HepG2 (cell line): ENCODE results near the gene VAV2. TPM values are rescaled to one million over a fixed set of nuclear protein-coding genes. Genes with fewer than 3 reads are reported as not detected.

ENCODE experiments used
- ATAC-seq: fragments of 200-7000 bp; cut with Tn5 transposase; 3 replicates; pipeline ENCODE4 v1.9.1; 2020; ENCODE audit warnings: mild to moderate bottlenecking, moderate library complexity
- BruUV-seq: library from RNA; stranded (reverse); fragments of 400-500 nt; replicated peaks from 2 replicates; lab custom pipeline; 2021; lab: Mats Ljungman, UMichigan
- CTCF ChIA-PET: fragments of 300-600 bp; formaldehyde crosslinking; extraction: SDS; loops from one replicate; lab custom pipeline; 2021; ENCODE audit warnings: low total read pairs, inconsistent platforms, low intra/inter-chr PET ratio; lab: Yijun Ruan, JAX
- POLR2A ChIA-PET: fragments of 350-600 bp; sonication (Branson Sonifier 250); formaldehyde crosslinking; loops from one replicate; lab custom pipeline; 2020; ENCODE audit warnings: antibody characterized with exemption, inconsistent platforms; lab: Yijun Ruan, JAX
- DNase-seq: peaks from one replicate; pipeline ENCODE4 v3.0.0-alpha.2; 2015; ENCODE audit warnings: low spot score
- FAIRE-seq: peaks from 3 replicates; lab custom pipeline; 2011; peaks lifted over from hg19 to GRCh38; lab: Jason Lieb, UNC
- H2AFZ ChIP-seq: one replicate; pipeline ENCODE4 v1.6.1; 2011; ENCODE audit warnings: low read length, inconsistent platforms
- H3K27ac ChIP-seq: fragments of 300-600 bp; 3 replicates; pipeline ENCODE4 v1.8.0; 2011; ENCODE audit warnings: mixed run types, mild to moderate bottlenecking, mixed read lengths, low read length, inconsistent platforms; ENCODE audit not compliant: insufficient read depth; ENCODE audit errors: extremely low read length
- H3K27me3 ChIP-seq, 2 experiments: fragments of 200-600 bp in 1 of 2; 2 replicates in 1 of 2; 3 replicates in 1 of 2; pipeline versions ENCODE4 v1.6.0 to v1.8.0; 2011; ENCODE audit warnings: low read length in 2 of 2, mild to moderate bottlenecking in 2 of 2, moderate library complexity in 2 of 2, inconsistent platforms in 1 of 2; ENCODE audit not compliant: insufficient read depth in 2 of 2, control insufficient read depth in 1 of 2
- H3K36me3 ChIP-seq, 2 experiments: fragments of 200-600 bp in 1 of 2; replicated peaks in 1 of 2; 2 replicates in 1 of 2; 3 replicates in 1 of 2; pipeline versions ENCODE4 v1.5.1 to v1.8.0; 2011; ENCODE audit warnings: low read length in 2 of 2, inconsistent platforms in 1 of 2; ENCODE audit not compliant: insufficient read depth in 2 of 2, control insufficient read depth in 1 of 2
- H3K4me1 ChIP-seq: 2 replicates; pipeline ENCODE4 v1.5.1; 2012; ENCODE audit warnings: low read length, inconsistent platforms; ENCODE audit not compliant: insufficient read depth
- H3K4me2 ChIP-seq: 2 replicates; pipeline ENCODE4 v1.6.0; 2011; ENCODE audit warnings: low read depth, low read length, inconsistent platforms
- H3K4me3 ChIP-seq, 3 experiments: fragments of 200-600 bp in 1 of 3; sonication (generic), shearing (Covaris generic) in 1 of 3; replicated peaks in 1 of 3; 2 replicates each; pipeline ENCODE4 v1.5.1; 2011 to 2016; ENCODE audit warnings: low read length in 3 of 3, inconsistent platforms in 2 of 3, low read depth in 2 of 3, mild to moderate bottlenecking in 2 of 3, control low read depth in 1 of 3, mixed read lengths in 1 of 3; ENCODE audit not compliant: insufficient read depth in 1 of 3
- H3K79me2 ChIP-seq: one replicate; pipeline ENCODE4 v1.6.1; 2011; ENCODE audit warnings: low read length, inconsistent platforms; ENCODE audit not compliant: insufficient read depth
- H3K9ac ChIP-seq: 2 replicates; pipeline ENCODE4 v1.6.0; 2011; ENCODE audit warnings: mild to moderate bottlenecking, low read depth, low read length, inconsistent platforms; ENCODE audit not compliant: insufficient read depth
- H3K9me3 ChIP-seq: 2 replicates; pipeline ENCODE4 v1.5.1; 2012; ENCODE audit warnings: mild to moderate bottlenecking, low read length
- H4K20me1 ChIP-seq: 2 replicates; pipeline ENCODE4 v1.6.0; 2011; ENCODE audit warnings: inconsistent platforms, mild to moderate bottlenecking, low read length, moderate library complexity; ENCODE audit not compliant: insufficient read depth
- AGO2 ChIP-seq: fragments of 200-400 bp; formaldehyde crosslinking; optimal IDR thresholded peaks from 2 replicates; pipeline ENCODE3; 2017; ENCODE audit warnings: mild to moderate bottlenecking, low read depth, low read length, moderate library complexity
- CBFB ChIP-seq: sonication (generic); formaldehyde crosslinking; IDR thresholded peaks from 2 replicates; pipeline ENCODE4 v1.4.0; 2020; ENCODE audit warnings: missing genetic modification reagents
- CTCF ChIP-seq: sonication (generic); formaldehyde crosslinking; IDR thresholded peaks from 2 replicates; pipeline ENCODE4 v1.5.0; 2020; ENCODE audit warnings: mild to moderate bottlenecking, missing genetic modification reagents, moderate library complexity
- GTF3A ChIP-seq: sonication (generic); formaldehyde crosslinking; conservative IDR thresholded peaks from 2 replicates; pipeline ENCODE4 v1.4.0; 2020; ENCODE audit warnings: mild to moderate bottlenecking, missing genetic modification reagents
- HNRNPL ChIP-seq: fragments of 200-400 bp; formaldehyde crosslinking; IDR thresholded peaks from 2 replicates; pipeline ENCODE4 v1.6.1; 2017; ENCODE audit warnings: mild to moderate bottlenecking, low read depth, low read length
- NFKB2 ChIP-seq: sonication (generic); formaldehyde crosslinking; IDR thresholded peaks from 2 replicates; pipeline ENCODE4 v1.4.0; 2020; ENCODE audit warnings: missing genetic modification reagents, borderline replicate concordance
- ZNF629 ChIP-seq: sonication (generic); formaldehyde crosslinking; conservative IDR thresholded peaks from 2 replicates; pipeline ENCODE4 v1.5.0; 2020; ENCODE audit warnings: missing genetic modification reagents
- ZNF768 ChIP-seq: sonication (generic); formaldehyde crosslinking; IDR thresholded peaks from 2 replicates; pipeline ENCODE4 v1.4.0; 2020; ENCODE audit warnings: missing genetic modification reagents
- WGBS: methylation state at CpG from one replicate; pipeline ENCODE4 v1.1.6; 2017; ENCODE audit warnings: low lambda C conversion rate; 5-methylcytosine and 5-hydroxymethylcytosine counted together
- in situ Hi-C: cut with HindIII; loops from 2 replicates; pipeline ENCODE4 v1.10.0; 2017; ENCODE audit warnings: low pct_unique_long_range_greater_than_20kb; ENCODE audit not compliant: extremely low pct_ligation_motif_present
- intact Hi-C: fragments of 100-400 bp; cut with micrococcal nuclease; formaldehyde crosslinking; loops from one replicate; pipeline ENCODE4 v1.10.0; 2022; ENCODE audit not compliant: unreplicated experiment
- polyA plus RNA-seq, 8 experiments: library from polyadenylated mRNA; depleted of rRNA in 3 of 8; stranded (reverse) in 7 of 8; unstranded in 1 of 8; fragments of >200 nt; fragmentation: Illumina TruSeq in 4 of 8; extraction: Trizol in 4 of 8; gene quantifications; 2 replicates each; pipeline versions ENCODE4 v1.2.1 to v1.2.3, GENCODE V29; 2011 to 2016; ENCODE audit warnings: low read depth in 4 of 8, missing spikeins in 1 of 8, mixed read lengths in 1 of 8; ENCODE audit not compliant: insufficient read depth in 1 of 8
- total RNA-seq, 5 experiments: library from RNA; depleted of rRNA; stranded (reverse); fragments of >200 nt; fragmentation: Illumina TruSeq; extraction: Trizol; gene quantifications; 2 replicates each; pipeline ENCODE4 v1.2.3, GENCODE V29; 2016; ENCODE audit warnings: low read depth in 1 of 5

VAV2 gene
- total and polyA plus RNA-seq, 2 of the 13 experiments (the other 11 are each of a cell fraction or from before 2014, with no cell fraction given): 22.5 to 22.9 TPM

- WGBS: 95% methylated on average over 18 of the region's 27 CpGs
- peaks cover 13% of the 10 kb centered on the region for H3K4me1 ChIP-seq
- no TSS peak for BruUV-seq
- H3K9me3 ChIP-seq: no peaks in the 10 kb centered on the region
- CTCF ChIA-PET: no interaction called here
- H3K36me3 ChIP-seq: 0 out of 5 replicates have a peak, but pooled peaks cover 0 to 3% of the 10 kb centered on the region in 2 experiments
- no peaks in the 10 kb centered on the region; the same call in 1 of the 2 replicates for H4K20me1 ChIP-seq
- FAIRE-seq: no peak
- in situ Hi-C loops: loop anchor here (25.0 kb wide), 1 partner anchor 194 kb away; the partner anchor contains the start of gene ADAMTSL2
- H3K4me3 ChIP-seq: no peak overlapping the region
- no peak overlapping the region for H3K4me2 ChIP-seq
- H3K79me2 ChIP-seq: no peaks in the 10 kb centered on the region
- peak; percentile 94 for TF ChIP-seq ZNF768 (CRISPR knock-in tag)
- no peak for TF ChIP-seq CBFB (CRISPR knock-in tag)
- TF ChIP-seq AGO2: peak; percentile 42
- TF ChIP-seq HNRNPL: 0 out of 2 replicates have a peak, but pooled peaks have one; percentile 16
- TF ChIP-seq NFKB2: 0 out of 2 replicates have a peak, but pooled peaks have one; percentile 35
- intact Hi-C loops: no loop called here
- ATAC-seq: no peak
- no peak overlapping the region for H2AFZ ChIP-seq
- POLR2A ChIA-PET: interaction anchor here (1.7 kb wide), 1 partner anchor 38 kb away, joined by 4 read pairs; no protein-coding TSS in a partner anchor
- no peaks in the 10 kb centered on the region for H3K27me3 ChIP-seq
- H3K27ac ChIP-seq: no peak overlapping the region
- H3K9ac ChIP-seq: no peak overlapping the region
- DNase-seq: no peak
These were observed 261.0 kb downstream of the VAV2 start for GRCh38 chr9:133730994-133731715.

GRCh38 chr9:133729617-133730281 lies 262.4 kb downstream of the VAV2 start:
- in situ Hi-C loops (loop anchor here (25.0 kb wide), 1 partner anchor 192 kb away; the partner anchor contains the start of gene ADAMTSL2), intact Hi-C loops (loop anchor here (5.0 kb wide), 1 partner anchor 142 kb away; no protein-coding TSS in a partner anchor)
- Histone ChIP-seq H2AFZ (no peak overlapping the region), H3K4me2 (no peak overlapping the region), H3K27ac (no peak overlapping the region), H3K27me3 (no peaks in the 10 kb centered on the region), H3K79me2 (no peaks in the 10 kb centered on the region), H3K36me3 (peaks cover 0 to 3% of the 10 kb centered on the region in 2 experiments; a peak in 1 of 5 replicates), H3K4me3 (no peak overlapping the region), H3K9me3 (no peaks in the 10 kb centered on the region), H3K4me1 (peaks cover 13% of the 10 kb centered on the region), H4K20me1 (no peaks in the 10 kb centered on the region; the same call in 1 of the 2 replicates), H3K9ac (no peak overlapping the region)
- ChIA-PET POLR2A (no interaction called here), CTCF (no interaction called here)
- 100% methylated on average over 9 of the region's 19 CpGs for WGBS
- BruUV-seq: no TSS peak
- FAIRE-seq (no peak), ATAC-seq (no peak), DNase-seq (no peak)
- TF ChIP-seq CTCF (peak; percentile 25), ZNF629 (peak; percentile 66), GTF3A (CRISPR knock-in tag) (no peak)
